Right forelimb (tissue), 1 donor: Measurements from ENCODE around the gene PMPCB.
A peak's percentile ranks its signal among the peaks of the same experiment; 100 is the strongest.
"Not testable (repeated sequence)": the region's sequence is repeated elsewhere in the genome, so short reads cannot be mapped to it uniquely, and the experiment has no call there.

Experiments used
- DNase-seq: peaks from one replicate; pipeline ENCODE4 v3.0.0-alpha.2; 2018

PMPCB gene

GRCh38 chr7:103296901-103297836, at the start of gene PMPCB:
Gene PMPCB, plus strand, starts transcription at chr7:103297435. Its CDS starts 25 bp downstream, at chr7:103297460.
- peak; percentile 96 for DNase-seq

- DNase-seq = not testable (repeated sequence)
These were observed 43.3 kb upstream of the PMPCB start for GRCh38 chr7:103253699-103254506.

- DNase-seq = not testable (repeated sequence)
These were observed 33.2 kb upstream of the PMPCB start for GRCh38 chr7:103264054-103264453.

- DNase-seq = not testable (repeated sequence)
These were observed 31.0 kb upstream of the PMPCB start for GRCh38 chr7:103266229-103266628.

GRCh38 chr7:103273374-103273773, 23.9 kb upstream of the PMPCB start:
- not testable (repeated sequence) for DNase-seq

GRCh38 chr7:103274867-103275266, 22.4 kb upstream of the PMPCB start:
- not testable (repeated sequence) for DNase-seq

GRCh38 chr7:103278195-103278594, 19.0 kb upstream of the PMPCB start:
- DNase-seq = not testable (repeated sequence)

GRCh38 chr7:103279636-103279962, 17.6 kb upstream of the PMPCB start:
- not testable (repeated sequence) for DNase-seq

GRCh38 chr7:103279963-103280802, 17.1 kb upstream of the PMPCB start:
- DNase-seq = peak; percentile 82

GRCh38 chr7:103280803-103281155, 16.5 kb upstream of the PMPCB start:
- DNase-seq = peak; percentile 47

- DNase-seq = not testable (repeated sequence)
These were observed 14.3 kb upstream of the PMPCB start for GRCh38 chr7:103282802-103283427.

GRCh38 chr7:103292122-103292521, 5.1 kb upstream of the PMPCB start:
- DNase-seq = no peak

- no peak for DNase-seq
These were observed 3.7 kb upstream of the PMPCB start for GRCh38 chr7:103293526-103293925.

- DNase-seq = no peak
These were observed 573 bp downstream of the PMPCB start for GRCh38 chr7:103297837-103298179.

- no peak for DNase-seq
These were observed 2.4 kb downstream of the PMPCB start for GRCh38 chr7:103299660-103300059.

GRCh38 chr7:103301441-103301840, 4.2 kb downstream of the PMPCB start:
- DNase-seq = no peak

GRCh38 chr7:103307503-103308231, 10.4 kb downstream of the PMPCB start:
- no peak for DNase-seq

- no peak for DNase-seq
These were observed 17.6 kb downstream of the PMPCB start for GRCh38 chr7:103314852-103315251.

- DNase-seq = no peak
These were observed 19.2 kb downstream of the PMPCB start for GRCh38 chr7:103316380-103316941.

- DNase-seq = no peak
These were observed 19.8 kb downstream of the PMPCB start for GRCh38 chr7:103317009-103317408.

GRCh38 chr7:103325744-103326143, 28.5 kb downstream of the PMPCB start:
- no peak for DNase-seq
